Endothelial cell of umbilical vein (primary cell): ENCODE results near the gene RNF111.

Experiments used
- EZH2 ChIP-seq: IDR thresholded peaks from 2 replicates; pipeline ENCODE4 v1.6.1; 2012; ENCODE audit warnings: borderline replicate concordance, low read depth, mild to moderate bottlenecking, moderate library complexity, low read length, inconsistent platforms; ENCODE audit not compliant: severe bottlenecking
- FOS ChIP-seq: IDR thresholded peaks from 2 replicates; pipeline ENCODE4 v1.6.1; 2011; ENCODE audit warnings: mild to moderate bottlenecking, low read length, moderate library complexity, borderline replicate concordance; ENCODE audit not compliant: insufficient read depth
- GATA2 ChIP-seq: IDR thresholded peaks from 2 replicates; pipeline ENCODE4 v1.7.0; 2011; ENCODE audit warnings: low read depth, mild to moderate bottlenecking, moderate library complexity, mixed read lengths, low read length; ENCODE audit not compliant: insufficient read length, insufficient read depth
- JUN ChIP-seq: IDR thresholded peaks from 2 replicates; pipeline ENCODE4 v1.6.1; 2011; ENCODE audit warnings: borderline replicate concordance, low read depth; ENCODE audit not compliant: insufficient read length, insufficient read depth
- MYC ChIP-seq: IDR thresholded peaks from one replicate; pipeline ENCODE4 v1.6.1; 2011; ENCODE audit warnings: mild to moderate bottlenecking, low read depth, low read length
- POLR2A ChIP-seq: IDR thresholded peaks from 2 replicates; pipeline ENCODE4 v1.6.1; 2012; ENCODE audit warnings: low read depth, mild to moderate bottlenecking, control low read depth, low read length
- POLR2AphosphoS5 ChIP-seq: IDR thresholded peaks from 2 replicates; pipeline ENCODE4 v1.6.1; 2012; ENCODE audit warnings: low read depth, mild to moderate bottlenecking, control low read depth, low read length, moderate library complexity; ENCODE audit not compliant: insufficient read depth
- TF ChIP-seq, protein P1 (sequence below), 2 donors: IDR thresholded peaks; 1 replicate in 1 of 2; 2 replicates in 1 of 2; pipeline ENCODE4 v1.5.1; 2011; ENCODE audit warnings: low read length in 2 of 2, mild to moderate bottlenecking in 2 of 2, moderate library complexity in 2 of 2, control low read depth in 1 of 2, inconsistent platforms in 1 of 2, low read depth in 1 of 2; ENCODE audit not compliant: insufficient read depth in 1 of 2; ENCODE audit errors: extremely low read depth in 1 of 2
- TF ChIP-seq, protein P2 (sequence below): IDR thresholded peaks from 2 replicates; pipeline ENCODE4 v1.6.1; 2011; ENCODE audit not compliant: insufficient read depth, insufficient read length

DNA sequence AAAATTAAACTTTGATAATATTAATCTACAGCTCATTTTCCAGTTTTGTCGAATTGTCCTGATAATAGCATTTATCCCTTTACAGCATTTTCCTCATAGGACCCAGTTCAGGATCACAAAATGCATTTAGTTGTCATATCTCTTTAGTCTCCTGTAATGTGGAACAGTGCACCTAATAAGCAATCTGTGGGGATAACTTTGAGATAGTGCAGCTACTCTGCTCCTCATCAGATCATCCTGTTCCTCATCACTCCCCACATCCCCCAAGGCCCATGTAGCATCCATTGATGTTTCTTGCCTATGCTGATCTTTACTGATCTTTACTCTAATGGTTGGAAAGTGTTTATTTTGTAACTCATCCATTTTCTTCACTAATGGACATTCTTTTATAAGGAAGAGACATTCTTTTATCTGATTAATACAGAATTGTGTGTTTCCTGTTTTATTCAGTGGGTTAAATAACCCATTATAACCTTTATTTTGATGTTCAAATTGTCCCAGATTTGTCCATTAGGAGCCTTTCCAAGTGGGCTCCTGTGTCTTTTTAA is 7.5 kb downstream of the RNF111 start:
- TF ChIP-seq, protein P1, sequence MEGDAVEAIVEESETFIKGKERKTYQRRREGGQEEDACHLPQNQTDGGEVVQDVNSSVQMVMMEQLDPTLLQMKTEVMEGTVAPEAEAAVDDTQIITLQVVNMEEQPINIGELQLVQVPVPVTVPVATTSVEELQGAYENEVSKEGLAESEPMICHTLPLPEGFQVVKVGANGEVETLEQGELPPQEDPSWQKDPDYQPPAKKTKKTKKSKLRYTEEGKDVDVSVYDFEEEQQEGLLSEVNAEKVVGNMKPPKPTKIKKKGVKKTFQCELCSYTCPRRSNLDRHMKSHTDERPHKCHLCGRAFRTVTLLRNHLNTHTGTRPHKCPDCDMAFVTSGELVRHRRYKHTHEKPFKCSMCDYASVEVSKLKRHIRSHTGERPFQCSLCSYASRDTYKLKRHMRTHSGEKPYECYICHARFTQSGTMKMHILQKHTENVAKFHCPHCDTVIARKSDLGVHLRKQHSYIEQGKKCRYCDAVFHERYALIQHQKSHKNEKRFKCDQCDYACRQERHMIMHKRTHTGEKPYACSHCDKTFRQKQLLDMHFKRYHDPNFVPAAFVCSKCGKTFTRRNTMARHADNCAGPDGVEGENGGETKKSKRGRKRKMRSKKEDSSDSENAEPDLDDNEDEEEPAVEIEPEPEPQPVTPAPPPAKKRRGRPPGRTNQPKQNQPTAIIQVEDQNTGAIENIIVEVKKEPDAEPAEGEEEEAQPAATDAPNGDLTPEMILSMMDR (IDR thresholded peaks at IDR 0.05; ENCODE audit: extremely low read depth in 1 of 2, insufficient read depth in 1 of 2, low read depth in 1 of 2, low read length in 2 of 2), result no peak
- no peak for TF ChIP-seq EZH2
- TF ChIP-seq POLR2A, result no peak
- TF ChIP-seq GATA2, result no peak
- no peak for TF ChIP-seq POLR2AphosphoS5
- no peak for TF ChIP-seq MYC
- TF ChIP-seq, protein P2, sequence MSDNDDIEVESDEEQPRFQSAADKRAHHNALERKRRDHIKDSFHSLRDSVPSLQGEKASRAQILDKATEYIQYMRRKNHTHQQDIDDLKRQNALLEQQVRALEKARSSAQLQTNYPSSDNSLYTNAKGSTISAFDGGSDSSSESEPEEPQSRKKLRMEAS, result no peak
- TF ChIP-seq JUN, result no peak
- TF ChIP-seq FOS, result no peak
